HL-60 (cell line): ENCODE results near the gene ARID3C.

ENCODE experiments used
- GABPA ChIP-seq: IDR thresholded peaks from 2 replicates; pipeline ENCODE4 v1.6.1; 2012; ENCODE audit warnings: low read depth
- POLR2AphosphoS5 ChIP-seq: IDR thresholded peaks from 2 replicates; pipeline ENCODE4 v1.6.1; 2012; ENCODE audit warnings: low read depth
- SPI1 ChIP-seq: IDR thresholded peaks from 2 replicates; pipeline ENCODE4 v1.6.1; 2012; ENCODE audit warnings: low read depth, mild to moderate bottlenecking, borderline replicate concordance
- TF ChIP-seq, protein P1 (sequence below): IDR thresholded peaks from one replicate; pipeline ENCODE4 v1.5.1; 2011; ENCODE audit warnings: low read length, control low read depth, inconsistent platforms; ENCODE audit not compliant: insufficient read depth
- TF ChIP-seq, protein P2 (sequence below): IDR thresholded peaks from 2 replicates; pipeline ENCODE4 v1.6.1; 2012; ENCODE audit warnings: low read depth; ENCODE audit not compliant: insufficient replicate concordance

DNA sequence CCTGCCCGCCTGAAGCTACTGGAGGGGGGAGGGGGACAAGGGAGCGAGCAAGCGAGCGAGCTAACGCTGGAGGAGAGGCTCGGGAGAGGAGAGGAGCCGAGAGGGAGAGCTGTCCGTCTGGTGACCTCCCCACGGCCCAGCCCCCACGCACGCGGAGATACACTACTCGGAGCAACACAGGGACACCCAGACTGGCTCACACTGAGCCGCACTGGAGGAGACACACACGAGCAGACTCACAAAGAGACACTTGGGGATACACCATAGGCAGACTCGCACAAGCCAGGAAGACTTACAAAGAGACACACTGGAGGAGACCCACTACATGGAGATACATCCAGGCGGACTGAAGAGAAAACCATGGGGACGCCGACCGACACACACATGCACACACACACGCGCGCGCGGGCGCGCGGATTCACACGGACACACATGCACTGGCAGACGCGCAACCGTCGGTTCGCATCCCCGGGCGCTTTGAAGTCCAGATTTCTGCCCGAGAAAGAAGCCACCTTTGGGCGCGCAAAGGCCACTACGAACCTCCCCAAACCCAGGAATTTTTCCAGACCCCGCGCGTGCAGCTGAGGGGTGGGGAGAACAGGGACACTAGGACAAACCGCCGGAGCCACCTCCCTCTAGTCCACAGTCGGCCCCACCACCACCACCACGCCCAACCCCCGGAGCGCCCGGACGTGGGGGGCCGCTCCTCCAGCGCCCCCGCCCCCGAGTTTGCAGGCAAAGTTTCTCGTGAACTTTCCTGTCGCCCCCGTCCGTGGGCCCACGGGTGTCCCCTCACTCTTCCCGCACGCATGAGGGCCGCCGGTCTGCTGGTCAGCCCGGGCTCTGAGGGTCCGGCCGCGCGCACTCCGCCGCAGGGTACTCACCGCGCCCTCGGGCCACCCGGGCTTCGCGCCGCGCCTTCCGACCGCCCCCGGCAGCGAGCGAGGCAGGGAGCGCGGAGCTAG, 39.9 kb downstream of the ARID3C start:
- TF ChIP-seq, protein P1, sequence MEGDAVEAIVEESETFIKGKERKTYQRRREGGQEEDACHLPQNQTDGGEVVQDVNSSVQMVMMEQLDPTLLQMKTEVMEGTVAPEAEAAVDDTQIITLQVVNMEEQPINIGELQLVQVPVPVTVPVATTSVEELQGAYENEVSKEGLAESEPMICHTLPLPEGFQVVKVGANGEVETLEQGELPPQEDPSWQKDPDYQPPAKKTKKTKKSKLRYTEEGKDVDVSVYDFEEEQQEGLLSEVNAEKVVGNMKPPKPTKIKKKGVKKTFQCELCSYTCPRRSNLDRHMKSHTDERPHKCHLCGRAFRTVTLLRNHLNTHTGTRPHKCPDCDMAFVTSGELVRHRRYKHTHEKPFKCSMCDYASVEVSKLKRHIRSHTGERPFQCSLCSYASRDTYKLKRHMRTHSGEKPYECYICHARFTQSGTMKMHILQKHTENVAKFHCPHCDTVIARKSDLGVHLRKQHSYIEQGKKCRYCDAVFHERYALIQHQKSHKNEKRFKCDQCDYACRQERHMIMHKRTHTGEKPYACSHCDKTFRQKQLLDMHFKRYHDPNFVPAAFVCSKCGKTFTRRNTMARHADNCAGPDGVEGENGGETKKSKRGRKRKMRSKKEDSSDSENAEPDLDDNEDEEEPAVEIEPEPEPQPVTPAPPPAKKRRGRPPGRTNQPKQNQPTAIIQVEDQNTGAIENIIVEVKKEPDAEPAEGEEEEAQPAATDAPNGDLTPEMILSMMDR, result no peak
- TF ChIP-seq, protein P2, sequence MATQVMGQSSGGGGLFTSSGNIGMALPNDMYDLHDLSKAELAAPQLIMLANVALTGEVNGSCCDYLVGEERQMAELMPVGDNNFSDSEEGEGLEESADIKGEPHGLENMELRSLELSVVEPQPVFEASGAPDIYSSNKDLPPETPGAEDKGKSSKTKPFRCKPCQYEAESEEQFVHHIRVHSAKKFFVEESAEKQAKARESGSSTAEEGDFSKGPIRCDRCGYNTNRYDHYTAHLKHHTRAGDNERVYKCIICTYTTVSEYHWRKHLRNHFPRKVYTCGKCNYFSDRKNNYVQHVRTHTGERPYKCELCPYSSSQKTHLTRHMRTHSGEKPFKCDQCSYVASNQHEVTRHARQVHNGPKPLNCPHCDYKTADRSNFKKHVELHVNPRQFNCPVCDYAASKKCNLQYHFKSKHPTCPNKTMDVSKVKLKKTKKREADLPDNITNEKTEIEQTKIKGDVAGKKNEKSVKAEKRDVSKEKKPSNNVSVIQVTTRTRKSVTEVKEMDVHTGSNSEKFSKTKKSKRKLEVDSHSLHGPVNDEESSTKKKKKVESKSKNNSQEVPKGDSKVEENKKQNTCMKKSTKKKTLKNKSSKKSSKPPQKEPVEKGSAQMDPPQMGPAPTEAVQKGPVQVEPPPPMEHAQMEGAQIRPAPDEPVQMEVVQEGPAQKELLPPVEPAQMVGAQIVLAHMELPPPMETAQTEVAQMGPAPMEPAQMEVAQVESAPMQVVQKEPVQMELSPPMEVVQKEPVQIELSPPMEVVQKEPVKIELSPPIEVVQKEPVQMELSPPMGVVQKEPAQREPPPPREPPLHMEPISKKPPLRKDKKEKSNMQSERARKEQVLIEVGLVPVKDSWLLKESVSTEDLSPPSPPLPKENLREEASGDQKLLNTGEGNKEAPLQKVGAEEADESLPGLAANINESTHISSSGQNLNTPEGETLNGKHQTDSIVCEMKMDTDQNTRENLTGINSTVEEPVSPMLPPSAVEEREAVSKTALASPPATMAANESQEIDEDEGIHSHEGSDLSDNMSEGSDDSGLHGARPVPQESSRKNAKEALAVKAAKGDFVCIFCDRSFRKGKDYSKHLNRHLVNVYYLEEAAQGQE, result no peak
- TF ChIP-seq POLR2AphosphoS5, result no peak
- TF ChIP-seq GABPA, result no peak
- no peak for TF ChIP-seq SPI1
